ENCODE results near the gene MCCD1.

MCCD1 gene

GRCh38 chr6:31513456-31514165 is 15.2 kb upstream of the MCCD1 start:
- H3K4me1 ChIP-seq (ENCODE audit: control insufficient read depth, insufficient read depth, low read length, poor library complexity, severe bottlenecking): no peaks in the 10 kb centered on the region
- 83 to 96% methylated on average over 3 to 4 of the region's 5 CpGs for WGBS, 2 experiments (ENCODE audit: insufficient coverage in 2 of 2)
- H3K27ac ChIP-seq (ENCODE audit: low read depth, low read length, severe bottlenecking): no peak overlapping the region
- no peaks in the 10 kb centered on the region for H3K36me3 ChIP-seq (ENCODE audit: control insufficient read depth, insufficient read depth, low read length)
- no peaks in the 10 kb centered on the region for H3K9me3 ChIP-seq (ENCODE audit: control insufficient read depth, low read length)
- H3K4me3 ChIP-seq (ENCODE audit: extremely low read depth, insufficient read depth, low read length, poor library complexity, severe bottlenecking): no peak overlapping the region

GRCh38 chr6:31521835-31522234 is 6.9 kb upstream of the MCCD1 start:
- peaks cover 12% of the 10 kb centered on the region for H3K4me1 ChIP-seq (ENCODE audit: control insufficient read depth, insufficient read depth, low read length, poor library complexity, severe bottlenecking)
- H3K9me3 ChIP-seq (ENCODE audit: control insufficient read depth, low read length): no peaks in the 10 kb centered on the region
- H3K4me3 ChIP-seq (ENCODE audit: extremely low read depth, insufficient read depth, low read length, poor library complexity, severe bottlenecking): no peak overlapping the region
- WGBS, 2 experiments (ENCODE audit: insufficient coverage in 2 of 2): 60 to 80% methylated on average over 1 to 2 of the region's 3 CpGs
- no peaks in the 10 kb centered on the region for H3K36me3 ChIP-seq (ENCODE audit: control insufficient read depth, insufficient read depth, low read length)
- H3K27ac ChIP-seq (ENCODE audit: low read depth, low read length, severe bottlenecking): no peak overlapping the region

- Histone ChIP-seq H3K27ac (ENCODE audit: low read depth, low read length, severe bottlenecking) (peak overlapping the region; percentile 64), H3K9me3 (ENCODE audit: control insufficient read depth, low read length) (no peaks in the 10 kb centered on the region), H3K4me1 (ENCODE audit: control insufficient read depth, insufficient read depth, low read length, poor library complexity, severe bottlenecking) (peaks cover 12% of the 10 kb centered on the region), H3K36me3 (ENCODE audit: control insufficient read depth, insufficient read depth, low read length) (peaks cover 14% of the 10 kb centered on the region), H3K4me3 (ENCODE audit: extremely low read depth, insufficient read depth, low read length, poor library complexity, severe bottlenecking) (no peak overlapping the region)
- WGBS, 2 experiments (ENCODE audit: insufficient coverage in 2 of 2): 80 to 91% methylated on average over 2 to 5 of the region's 8 CpGs
These were observed 3.2 kb upstream of the MCCD1 start for GRCh38 chr6:31525553-31525931.

- 87 to 89% methylated on average over 2 to 4 of the region's 4 CpGs for WGBS, 2 experiments (ENCODE audit: insufficient coverage in 2 of 2)
- H3K4me3 ChIP-seq (ENCODE audit: extremely low read depth, insufficient read depth, low read length, poor library complexity, severe bottlenecking): no peak overlapping the region
- peaks cover 12% of the 10 kb centered on the region for H3K4me1 ChIP-seq (ENCODE audit: control insufficient read depth, insufficient read depth, low read length, poor library complexity, severe bottlenecking)
- peak overlapping the region; percentile 64 for H3K27ac ChIP-seq (ENCODE audit: low read depth, low read length, severe bottlenecking)
- H3K9me3 ChIP-seq (ENCODE audit: control insufficient read depth, low read length): no peaks in the 10 kb centered on the region
- H3K36me3 ChIP-seq (ENCODE audit: control insufficient read depth, insufficient read depth, low read length): peaks cover 20% of the 10 kb centered on the region
These were observed 2.7 kb upstream of the MCCD1 start for GRCh38 chr6:31525932-31526591.

- 89 to 100% methylated on average over 3 to 4 of the region's 4 CpGs for WGBS, 2 experiments (ENCODE audit: insufficient coverage in 2 of 2)
- H3K27ac ChIP-seq (ENCODE audit: low read depth, low read length, severe bottlenecking): peak overlapping the region; percentile 23
- H3K36me3 ChIP-seq (ENCODE audit: control insufficient read depth, insufficient read depth, low read length): peaks cover 42% of the 10 kb centered on the region
- H3K4me3 ChIP-seq (ENCODE audit: extremely low read depth, insufficient read depth, low read length, poor library complexity, severe bottlenecking): no peak overlapping the region
- no peaks in the 10 kb centered on the region for H3K9me3 ChIP-seq (ENCODE audit: control insufficient read depth, low read length)
- H3K4me1 ChIP-seq (ENCODE audit: control insufficient read depth, insufficient read depth, low read length, poor library complexity, severe bottlenecking): peaks cover 12% of the 10 kb centered on the region
These were observed 420 bp upstream of the MCCD1 start for GRCh38 chr6:31528307-31528777.

GRCh38 chr6:31529329-31530150 is 778 bp downstream of the MCCD1 start:
- 81 to 82% methylated on average over 11 to 12 of the region's 12 CpGs for WGBS, 2 experiments (ENCODE audit: insufficient coverage in 2 of 2)
- Histone ChIP-seq H3K27ac (ENCODE audit: low read depth, low read length, severe bottlenecking) (peak overlapping the region; percentile 41), H3K9me3 (ENCODE audit: control insufficient read depth, low read length) (no peaks in the 10 kb centered on the region), H3K36me3 (ENCODE audit: control insufficient read depth, insufficient read depth, low read length) (peaks cover 54% of the 10 kb centered on the region), H3K4me3 (ENCODE audit: extremely low read depth, insufficient read depth, low read length, poor library complexity, severe bottlenecking) (no peak overlapping the region), H3K4me1 (ENCODE audit: control insufficient read depth, insufficient read depth, low read length, poor library complexity, severe bottlenecking) (peaks cover 12% of the 10 kb centered on the region)

GRCh38 chr6:31530659-31531058 is 1.9 kb downstream of the MCCD1 start:
- Histone ChIP-seq H3K4me1 (ENCODE audit: control insufficient read depth, insufficient read depth, low read length, poor library complexity, severe bottlenecking) (peaks cover 10% of the 10 kb centered on the region), H3K4me3 (ENCODE audit: extremely low read depth, insufficient read depth, low read length, poor library complexity, severe bottlenecking) (no peak overlapping the region), H3K27ac (ENCODE audit: low read depth, low read length, severe bottlenecking) (no peak overlapping the region), H3K9me3 (ENCODE audit: control insufficient read depth, low read length) (no peaks in the 10 kb centered on the region), H3K36me3 (ENCODE audit: control insufficient read depth, insufficient read depth, low read length) (peaks cover 66% of the 10 kb centered on the region)
- WGBS, 2 experiments (ENCODE audit: insufficient coverage in 2 of 2): 94 to 95% methylated on average over 4 to 6 of the region's 6 CpGs

- Histone ChIP-seq H3K36me3 (ENCODE audit: control insufficient read depth, insufficient read depth, low read length) (peaks cover 71% of the 10 kb centered on the region), H3K27ac (ENCODE audit: low read depth, low read length, severe bottlenecking) (no peak overlapping the region), H3K9me3 (ENCODE audit: control insufficient read depth, low read length) (no peaks in the 10 kb centered on the region), H3K4me1 (ENCODE audit: control insufficient read depth, insufficient read depth, low read length, poor library complexity, severe bottlenecking) (peaks cover 5% of the 10 kb centered on the region), H3K4me3 (ENCODE audit: extremely low read depth, insufficient read depth, low read length, poor library complexity, severe bottlenecking) (no peak overlapping the region)
- 100% methylated on average over 2 of the region's 7 CpGs for WGBS, 2 experiments (ENCODE audit: insufficient coverage in 2 of 2)
These were observed 2.4 kb downstream of the MCCD1 start for GRCh38 chr6:31531162-31531561.

GRCh38 chr6:31531771-31532643 is 3.2 kb downstream of the MCCD1 start:
- Histone ChIP-seq H3K4me1 (ENCODE audit: control insufficient read depth, insufficient read depth, low read length, poor library complexity, severe bottlenecking) (no peaks in the 10 kb centered on the region), H3K4me3 (ENCODE audit: extremely low read depth, insufficient read depth, low read length, poor library complexity, severe bottlenecking) (no peak overlapping the region), H3K27ac (ENCODE audit: low read depth, low read length, severe bottlenecking) (no peak overlapping the region), H3K36me3 (ENCODE audit: control insufficient read depth, insufficient read depth, low read length) (peaks cover 79% of the 10 kb centered on the region), H3K9me3 (ENCODE audit: control insufficient read depth, low read length) (no peaks in the 10 kb centered on the region)
- 96 to 100% methylated on average over 4 to 9 of the region's 9 CpGs for WGBS, 2 experiments (ENCODE audit: insufficient coverage in 2 of 2)
